ENCODE data around the gene ABCC2. TPM values are rescaled to one million over a fixed set of nuclear protein-coding genes. Genes with fewer than 3 reads are reported as not detected.

ABCC2 gene
- total and polyA plus RNA-seq, 2 experiments from 2014 or later, result 0.19 to 0.86 TPM

DNA sequence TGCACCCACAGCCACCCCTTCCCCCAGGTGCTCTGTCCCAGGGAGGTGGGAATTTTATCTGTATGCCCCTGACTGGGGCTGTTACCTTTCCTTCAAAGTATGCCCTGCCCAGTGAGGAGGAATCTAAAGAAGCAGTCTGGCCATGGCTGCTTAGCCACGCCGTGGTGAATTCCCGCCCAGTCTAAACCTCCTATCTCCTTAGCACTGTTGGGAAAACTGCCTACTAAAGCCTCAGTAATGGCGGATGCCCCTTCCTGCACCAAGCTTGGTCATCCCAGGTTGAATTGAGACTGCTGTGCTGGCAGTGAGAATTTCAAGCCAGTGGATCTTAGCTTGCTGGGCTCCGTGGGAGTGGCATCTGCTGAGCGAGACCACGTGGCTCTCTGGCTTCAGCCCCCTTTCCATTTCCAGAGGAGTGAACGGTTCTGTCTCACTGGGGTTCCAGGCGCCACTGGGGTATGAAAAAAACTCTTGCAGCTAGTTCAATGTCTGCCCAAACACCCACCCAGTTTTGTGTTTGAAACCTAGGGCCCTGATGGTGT, 87.2 kb downstream of the ABCC2 start:
- Histone ChIP-seq H4K20me1 (ENCODE audit: insufficient read depth) (no peaks in the 10 kb centered on the region), H3K4me3 (no peak overlapping the region), H3K9me2 (ENCODE audit: insufficient read depth) (no peaks in the 10 kb centered on the region), H3K36me3 (ENCODE audit: low read depth) (peaks cover 5% of the 10 kb centered on the region; the same call in 1 of the 2 replicates), H3F3A (ENCODE audit: insufficient read depth) (peaks cover 41% of the 10 kb centered on the region), H3K27me3 (replicated peaks; ENCODE audit: insufficient read depth) (no peaks in the 10 kb centered on the region), H3K9me3 (ENCODE audit: low read depth) (no peaks in the 10 kb centered on the region), H3K4me1 (ENCODE audit: insufficient read depth) (no peaks in the 10 kb centered on the region), H3K27ac (no peak overlapping the region), H3K9ac (no peak overlapping the region), H3K4me2 (ENCODE audit: unreplicated experiment) (no peak overlapping the region), H2AFZ (no peak overlapping the region), H3K79me2 (ENCODE audit: insufficient read depth) (no peaks in the 10 kb centered on the region)
- 58 to 63% methylated on average over 9 of the region's 9 CpGs for WGBS, 2 experiments (ENCODE audit: low coverage in 1 of 2, low lambda C conversion rate in 2 of 2, missing lambda C conversion rate in 2 of 2)
- in situ Hi-C loops (cut with MboI), result no loop called here
- TF ChIP-seq EZH2 (IDR thresholded peaks at IDR 0.05; ENCODE audit: insufficient read depth, poor library complexity, severe bottlenecking) (no peak), EZH2phosphoT487 (IDR thresholded peaks at IDR 0.05; ENCODE audit: insufficient read depth, low read depth) (no peak)
- DNase-seq, result no peak

DNA sequence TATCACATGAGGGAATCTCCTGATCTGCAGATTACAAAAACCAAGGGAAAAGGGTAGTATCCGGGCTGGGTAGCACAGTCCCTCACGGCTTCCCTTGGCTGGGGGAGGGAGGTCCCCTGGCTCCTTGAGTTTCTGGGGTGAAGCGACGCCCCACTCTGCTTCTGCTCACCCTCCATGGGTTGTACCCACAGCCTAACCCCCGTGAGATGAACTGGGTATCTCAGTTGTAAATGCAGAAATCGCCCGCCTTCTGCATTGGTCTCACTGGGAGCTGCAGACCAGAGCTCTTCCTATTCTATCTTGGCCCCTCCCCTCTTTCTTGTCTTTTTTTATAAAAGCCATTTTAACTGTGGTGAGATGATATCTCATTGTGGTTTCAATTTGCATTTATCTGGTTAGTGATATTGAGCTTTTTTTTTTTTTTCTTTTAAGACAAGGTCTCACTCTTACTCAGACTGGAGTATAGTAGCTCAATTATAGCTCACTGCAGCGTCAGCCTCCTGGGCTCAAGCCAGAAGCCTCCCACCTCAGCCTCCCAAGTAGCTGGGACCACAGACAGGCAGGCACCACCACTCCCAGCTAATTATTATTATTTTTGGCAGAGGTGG, 87.8 kb downstream of the ABCC2 start:
- Histone ChIP-seq H3K79me2 (ENCODE audit: insufficient read depth) (no peaks in the 10 kb centered on the region), H3K27ac (no peak overlapping the region), H4K20me1 (ENCODE audit: insufficient read depth) (no peaks in the 10 kb centered on the region), H3K4me2 (ENCODE audit: unreplicated experiment) (no peak overlapping the region), H3K27me3 (replicated peaks; ENCODE audit: insufficient read depth) (no peaks in the 10 kb centered on the region), H3K9me2 (ENCODE audit: insufficient read depth) (no peaks in the 10 kb centered on the region), H3K9me3 (ENCODE audit: low read depth) (no peaks in the 10 kb centered on the region), H2AFZ (no peak overlapping the region), H3K4me1 (ENCODE audit: insufficient read depth) (no peaks in the 10 kb centered on the region), H3K4me3 (no peak overlapping the region), H3F3A (ENCODE audit: insufficient read depth) (peaks cover 47% of the 10 kb centered on the region), H3K36me3 (ENCODE audit: low read depth) (peaks cover 10% of the 10 kb centered on the region; the same call in 1 of the 2 replicates), H3K9ac (no peak overlapping the region)
- TF ChIP-seq EZH2phosphoT487 (IDR thresholded peaks at IDR 0.05; ENCODE audit: insufficient read depth, low read depth) (no peak), EZH2 (IDR thresholded peaks at IDR 0.05; ENCODE audit: insufficient read depth, poor library complexity, severe bottlenecking) (no peak)
- peak; percentile 17 for DNase-seq
- in situ Hi-C loops (cut with MboI), result no loop called here
- 83 to 86% methylated on average over 8 of the region's 8 CpGs for WGBS, 2 experiments (ENCODE audit: low coverage in 1 of 2, low lambda C conversion rate in 2 of 2, missing lambda C conversion rate in 2 of 2)

DNA sequence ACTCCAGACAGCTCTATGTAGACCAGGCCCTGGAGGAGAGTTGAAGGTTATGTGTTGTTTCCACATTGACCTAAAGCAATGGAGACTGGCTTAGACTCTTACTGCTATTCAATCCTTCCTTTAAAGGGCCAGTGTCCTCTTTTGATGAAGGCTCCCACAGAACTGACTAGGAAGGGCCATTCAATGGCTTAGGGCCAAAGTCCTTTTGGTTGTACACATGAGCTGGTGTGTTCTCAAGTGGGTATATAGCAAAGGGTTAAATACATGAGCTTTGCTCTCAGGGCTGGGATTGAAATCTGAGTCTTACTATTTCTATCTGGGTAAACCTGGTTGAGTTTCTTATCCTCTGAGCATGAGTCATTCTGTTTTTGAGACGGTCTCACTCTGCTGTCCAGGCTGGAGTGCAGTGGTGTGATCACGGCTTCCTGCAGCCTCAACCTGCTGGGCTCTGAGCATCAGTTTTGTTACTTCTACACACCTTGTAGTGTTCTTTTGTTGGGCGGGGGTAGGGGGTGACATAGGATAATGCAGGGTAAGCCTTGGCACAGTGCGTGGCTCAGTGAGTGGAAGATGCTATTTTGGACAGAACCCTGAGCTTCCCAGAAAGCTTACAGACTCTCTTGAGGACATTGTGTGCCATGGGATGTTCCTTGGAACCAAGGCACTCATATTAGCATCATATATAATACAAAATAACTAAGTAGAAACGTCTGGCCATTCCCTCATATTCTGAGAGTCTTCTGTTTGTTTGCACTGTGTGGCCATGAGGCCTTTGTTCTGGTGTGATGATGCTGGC, 90.1 kb downstream of the ABCC2 start:
- Histone ChIP-seq H3K9me3 (ENCODE audit: low read depth) (no peaks in the 10 kb centered on the region), H3K36me3 (ENCODE audit: low read depth) (peaks cover 30% of the 10 kb centered on the region), H3K79me2 (ENCODE audit: insufficient read depth) (no peaks in the 10 kb centered on the region), H3K4me1 (ENCODE audit: insufficient read depth) (no peaks in the 10 kb centered on the region), H3K9me2 (ENCODE audit: insufficient read depth) (no peaks in the 10 kb centered on the region), H3F3A (ENCODE audit: insufficient read depth) (peaks cover 62% of the 10 kb centered on the region), H4K20me1 (ENCODE audit: insufficient read depth) (no peaks in the 10 kb centered on the region), H3K4me3 (no peak overlapping the region), H3K27ac (no peak overlapping the region), H2AFZ (no peak overlapping the region), H3K9ac (no peak overlapping the region), H3K27me3 (replicated peaks; ENCODE audit: insufficient read depth) (no peaks in the 10 kb centered on the region), H3K4me2 (ENCODE audit: unreplicated experiment) (no peak overlapping the region)
- in situ Hi-C loops (cut with MboI), result no loop called here
- 57% methylated on average over 5 of the region's 5 CpGs for WGBS, 2 experiments (ENCODE audit: low coverage in 1 of 2, low lambda C conversion rate in 2 of 2, missing lambda C conversion rate in 2 of 2)
- peak; percentile 42 for DNase-seq
- no peak for TF ChIP-seq EZH2 (IDR thresholded peaks at IDR 0.05; ENCODE audit: insufficient read depth, poor library complexity, severe bottlenecking)
- TF ChIP-seq EZH2phosphoT487 (IDR thresholded peaks at IDR 0.05; ENCODE audit: insufficient read depth, low read depth), result no peak

DNA sequence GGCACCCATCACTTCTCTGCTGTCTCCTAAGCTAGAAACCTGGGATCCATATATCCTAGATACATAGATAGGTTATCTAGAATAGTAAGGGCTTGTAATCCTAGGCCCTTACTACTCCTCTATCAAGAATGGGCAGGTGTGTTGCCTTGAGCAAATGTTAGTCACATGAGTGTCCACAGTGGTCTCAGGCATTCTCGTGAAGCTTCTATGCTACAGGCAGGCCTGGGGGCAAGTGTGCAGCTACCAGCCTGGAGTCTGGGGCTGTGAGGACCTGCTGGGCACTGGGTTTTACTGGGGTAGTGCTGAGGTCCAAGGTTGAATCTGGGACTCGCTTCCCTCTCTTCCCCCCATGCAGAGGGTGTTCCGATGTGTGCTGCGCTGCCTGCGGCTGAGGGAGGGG, 91.4 kb downstream of the ABCC2 start:
- Histone ChIP-seq H3F3A (ENCODE audit: insufficient read depth) (peaks cover 62% of the 10 kb centered on the region), H3K4me1 (ENCODE audit: insufficient read depth) (no peaks in the 10 kb centered on the region)

More for the DNA sequence above, 91.4 kb downstream of the ABCC2 start:
- Histone ChIP-seq H3K27ac (no peak overlapping the region), H3K9me2 (ENCODE audit: insufficient read depth) (no peaks in the 10 kb centered on the region), H3K9me3 (ENCODE audit: low read depth) (no peaks in the 10 kb centered on the region), H4K20me1 (ENCODE audit: insufficient read depth) (no peaks in the 10 kb centered on the region), H3K27me3 (replicated peaks; ENCODE audit: insufficient read depth) (no peaks in the 10 kb centered on the region), H3K9ac (no peak overlapping the region), H3K4me2 (ENCODE audit: unreplicated experiment) (no peak overlapping the region), H3K36me3 (ENCODE audit: low read depth) (peaks cover 41% of the 10 kb centered on the region), H3K79me2 (ENCODE audit: insufficient read depth) (0 out of 2 replicates have a peak, but pooled peaks cover 5% of the 10 kb centered on the region), H3K4me3 (no peak overlapping the region), H2AFZ (no peak overlapping the region)
- in situ Hi-C loops (cut with MboI), result no loop called here
- no peak for TF ChIP-seq EZH2 (IDR thresholded peaks at IDR 0.05; ENCODE audit: insufficient read depth, poor library complexity, severe bottlenecking)
- no peak for TF ChIP-seq EZH2phosphoT487 (IDR thresholded peaks at IDR 0.05; ENCODE audit: insufficient read depth, low read depth)
- 81 to 86% methylated on average over 5 of the region's 5 CpGs for WGBS, 2 experiments (ENCODE audit: low coverage in 1 of 2, low lambda C conversion rate in 2 of 2, missing lambda C conversion rate in 2 of 2)
- DNase-seq, result no peak
